ENCODE data around the gene CCR8. TPM values are rescaled to one million over a fixed set of nuclear protein-coding genes. Genes with fewer than 3 reads are reported as not detected.
"Not testable (repeated sequence)": the region's sequence is repeated elsewhere in the genome, so short reads cannot be mapped to it uniquely, and the experiment has no call there.

CCR8 gene
- total RNA-seq, 1 donor from 2014 or later = 12.2 TPM

- Mint-ChIP-seq H3K27me3 (ENCODE audit: low read depth) (no peaks in the 10 kb centered on the region), H3K36me3 (ENCODE audit: low read depth) (peaks cover 15% of the 10 kb centered on the region), H3K4me3 (ENCODE audit: low read depth) (no peak overlapping the region), H3K4me1 (ENCODE audit: low read depth) (peaks cover 43% of the 10 kb centered on the region), H3K27ac (peak overlapping the region; percentile 8), H3K9me3 (peaks cover 8% of the 10 kb centered on the region)
- no peak for DNase-seq (ENCODE audit: low spot score)
- intact Hi-C loops (cut with micrococcal nuclease) = loop anchor here (1.0 kb wide), 1 partner anchor 15 kb away; no protein-coding TSS in a partner anchor
Observed at GRCh38 chr3:39343076-39343717, 13.7 kb downstream of the CCR8 start.

DNA sequence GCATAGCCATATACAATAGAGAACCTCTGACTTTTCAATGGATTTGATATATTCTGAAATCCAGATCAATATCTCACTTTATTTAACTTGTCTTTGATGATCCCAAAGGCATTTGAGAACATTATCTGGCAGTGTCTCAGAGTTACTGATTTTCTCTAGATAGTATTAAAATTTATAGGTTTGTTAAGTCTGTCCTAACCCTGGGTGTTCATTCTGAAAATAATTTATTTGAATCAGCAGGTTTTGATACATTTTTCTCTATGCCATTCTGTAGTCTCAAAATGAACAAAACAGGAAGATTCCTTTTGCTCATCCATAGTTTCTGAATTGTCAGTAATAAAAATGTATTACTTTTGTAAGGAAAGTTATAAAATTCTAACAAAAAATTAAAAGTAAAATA is 14.3 kb downstream of the CCR8 start:
- Mint-ChIP-seq H3K4me1 (ENCODE audit: low read depth) (peaks cover 44% of the 10 kb centered on the region), H3K4me3 (ENCODE audit: low read depth) (no peak overlapping the region), H3K27ac (peak overlapping the region; percentile 8), H3K27me3 (ENCODE audit: low read depth) (no peaks in the 10 kb centered on the region), H3K36me3 (ENCODE audit: low read depth) (peaks cover 13% of the 10 kb centered on the region), H3K9me3 (peaks cover 8% of the 10 kb centered on the region)
- DNase-seq (ENCODE audit: low spot score) = no peak
- intact Hi-C loops (cut with micrococcal nuclease) = loop anchor here (1.0 kb wide), 1 partner anchor 15 kb away; no protein-coding TSS in a partner anchor

DNA sequence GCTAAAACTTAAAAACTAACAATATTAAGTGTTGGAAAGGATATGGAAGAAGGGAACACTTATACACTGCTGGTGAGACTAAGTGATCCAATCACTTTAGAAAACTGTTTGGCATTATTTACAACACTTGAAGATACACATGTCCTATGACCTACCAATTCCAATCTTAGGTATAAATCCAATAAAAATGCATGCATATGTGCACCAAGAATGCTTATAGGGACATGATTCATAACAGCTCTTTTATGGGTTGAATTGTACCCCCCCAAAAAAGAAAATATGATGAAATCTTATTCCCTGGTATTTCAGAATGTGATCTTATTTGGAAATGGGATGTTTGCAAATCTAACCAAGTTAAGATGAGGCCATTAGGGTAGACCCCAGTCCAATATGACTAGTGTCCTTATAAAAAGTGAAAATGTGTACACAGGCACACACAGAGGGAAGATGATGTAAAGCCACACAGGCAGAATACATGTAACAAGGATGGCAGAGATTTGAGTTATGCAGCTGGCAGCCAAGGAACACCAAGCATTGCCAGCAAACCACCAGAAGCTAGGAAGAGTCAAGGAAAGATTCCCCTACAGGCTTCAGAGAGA is 15.3 kb downstream of the CCR8 start:
- peaks cover 50% of the 10 kb centered on the region for H3K4me1 Mint-ChIP-seq (ENCODE audit: low read depth)
- DNase-seq (ENCODE audit: low spot score) = no peak

DNA sequence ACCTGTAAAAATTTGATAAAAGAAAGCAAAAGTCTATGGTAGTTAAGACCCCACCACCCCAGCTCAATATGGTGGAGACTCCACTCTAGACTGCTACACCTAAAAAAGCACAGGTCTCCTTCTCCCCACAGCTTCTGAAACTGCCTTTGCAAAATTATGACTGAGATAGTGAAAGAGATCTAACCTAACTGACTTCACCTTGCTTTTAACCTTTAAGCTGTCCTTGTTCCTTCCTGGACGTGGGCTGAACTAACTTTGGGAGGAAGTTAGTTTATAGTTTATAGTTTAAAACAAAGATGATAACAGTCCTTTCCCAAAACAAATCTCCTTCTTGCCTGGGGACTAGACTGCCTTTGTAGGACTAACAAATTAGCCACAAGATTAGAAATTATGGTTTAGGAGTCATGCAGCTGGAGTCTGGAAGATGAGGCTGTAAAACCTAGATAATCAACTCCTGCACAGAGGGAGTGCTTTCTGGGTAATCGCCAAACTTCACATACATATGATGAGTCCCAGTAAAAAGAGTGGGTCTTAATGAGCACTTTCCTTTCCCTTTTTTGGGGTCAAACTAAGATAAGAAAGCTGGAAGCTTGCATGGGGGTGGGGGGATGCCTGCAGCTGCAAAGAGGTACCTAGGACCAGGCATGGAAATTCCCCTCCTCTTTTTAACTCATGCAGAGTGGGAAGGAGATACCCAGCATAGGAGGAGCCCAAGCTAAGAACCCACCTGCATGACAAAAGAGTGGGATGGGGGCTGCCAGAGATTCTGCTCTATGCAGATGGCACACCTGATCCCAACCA is 17.5 kb downstream of the CCR8 start:
- peaks cover 4% of the 10 kb centered on the region for H3K9me3 Mint-ChIP-seq
- DNase-seq (ENCODE audit: low spot score) = no peak
- intact Hi-C loops (cut with micrococcal nuclease) = loop anchor here (1.0 kb wide), 1 partner anchor 14 kb away; no protein-coding TSS in a partner anchor
- H3K27ac Mint-ChIP-seq = peak overlapping the region; percentile 47
- no peaks in the 10 kb centered on the region for H3K27me3 Mint-ChIP-seq (ENCODE audit: low read depth)
- H3K4me3 Mint-ChIP-seq (ENCODE audit: low read depth) = peak overlapping the region; percentile 26
- H3K36me3 Mint-ChIP-seq (ENCODE audit: low read depth) = peaks cover 4% of the 10 kb centered on the region
- peaks cover 65% of the 10 kb centered on the region for H3K4me1 Mint-ChIP-seq (ENCODE audit: low read depth)

More for the DNA sequence above, 15.3 kb downstream of the CCR8 start:
- Mint-ChIP-seq H3K27me3 (ENCODE audit: low read depth) (no peaks in the 10 kb centered on the region), H3K36me3 (ENCODE audit: low read depth) (peaks cover 7% of the 10 kb centered on the region), H3K27ac (no peak overlapping the region), H3K9me3 (peaks cover 8% of the 10 kb centered on the region), H3K4me3 (ENCODE audit: low read depth) (no peak overlapping the region)
- intact Hi-C loops (cut with micrococcal nuclease) = no loop called here

DNA sequence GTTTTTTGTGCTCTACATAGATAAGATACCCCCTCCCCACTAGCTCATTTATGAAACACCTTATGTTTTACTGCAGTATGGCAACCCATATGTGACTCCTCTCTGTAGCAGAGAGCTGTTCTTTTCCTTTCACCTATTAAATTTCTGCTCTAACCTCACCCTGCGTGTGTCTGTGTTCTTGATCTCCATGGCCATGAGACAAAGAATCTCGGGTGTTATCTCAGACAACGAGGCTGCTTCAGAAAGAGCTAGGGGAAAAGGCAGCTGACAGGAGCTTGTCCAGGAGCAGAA is 18.0 kb downstream of the CCR8 start:
- H3K27ac Mint-ChIP-seq = peak overlapping the region; percentile 47
- intact Hi-C loops (cut with micrococcal nuclease) = no loop called here

GRCh38 chr3:39349080-39349479 is 19.6 kb downstream of the CCR8 start:
- Mint-ChIP-seq H3K9me3 (peaks cover 12% of the 10 kb centered on the region), H3K4me1 (ENCODE audit: low read depth) (peaks cover 62% of the 10 kb centered on the region), H3K36me3 (ENCODE audit: low read depth) (peaks cover 12% of the 10 kb centered on the region), H3K27me3 (ENCODE audit: low read depth) (no peaks in the 10 kb centered on the region), H3K27ac (no peak overlapping the region), H3K4me3 (ENCODE audit: low read depth) (no peak overlapping the region)
- intact Hi-C loops (cut with micrococcal nuclease) = no loop called here
- no peak for DNase-seq (ENCODE audit: low spot score)

More for the DNA sequence above, 18.0 kb downstream of the CCR8 start:
- DNase-seq (ENCODE audit: low spot score) = no peak
- Mint-ChIP-seq H3K9me3 (peaks cover 7% of the 10 kb centered on the region), H3K4me1 (ENCODE audit: low read depth) (peaks cover 67% of the 10 kb centered on the region), H3K36me3 (ENCODE audit: low read depth) (peaks cover 4% of the 10 kb centered on the region), H3K27me3 (ENCODE audit: low read depth) (no peaks in the 10 kb centered on the region), H3K4me3 (ENCODE audit: low read depth) (no peak overlapping the region)

DNA sequence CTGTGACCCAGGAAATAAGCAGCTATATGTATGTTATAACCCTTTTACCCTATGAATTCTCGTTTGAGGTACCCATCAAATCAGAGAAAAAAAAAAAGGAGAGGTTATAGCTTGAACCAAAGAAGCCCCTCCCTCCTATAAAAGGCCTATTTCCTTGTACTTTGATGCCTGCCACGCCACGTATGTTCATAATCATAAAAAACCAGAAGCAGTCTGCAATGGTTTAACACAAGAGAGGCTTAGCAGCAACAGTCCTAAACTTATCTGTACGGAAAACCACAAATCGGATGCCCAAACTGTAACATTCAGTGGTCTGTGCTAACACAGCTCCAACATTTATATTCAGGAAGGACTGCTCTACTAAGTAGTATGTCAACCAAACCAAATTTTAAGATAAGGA is 21.2 kb downstream of the CCR8 start:
- H3K9me3 Mint-ChIP-seq = peaks cover 9% of the 10 kb centered on the region
- H3K4me3 Mint-ChIP-seq (ENCODE audit: low read depth) = no peak overlapping the region
- intact Hi-C loops (cut with micrococcal nuclease) = no loop called here
- no peaks in the 10 kb centered on the region for H3K27me3 Mint-ChIP-seq (ENCODE audit: low read depth)
- H3K4me1 Mint-ChIP-seq (ENCODE audit: low read depth) = peaks cover 62% of the 10 kb centered on the region
- peaks cover 14% of the 10 kb centered on the region for H3K36me3 Mint-ChIP-seq (ENCODE audit: low read depth)
- DNase-seq (ENCODE audit: low spot score) = no peak
- H3K27ac Mint-ChIP-seq = peak overlapping the region; percentile 53

DNA sequence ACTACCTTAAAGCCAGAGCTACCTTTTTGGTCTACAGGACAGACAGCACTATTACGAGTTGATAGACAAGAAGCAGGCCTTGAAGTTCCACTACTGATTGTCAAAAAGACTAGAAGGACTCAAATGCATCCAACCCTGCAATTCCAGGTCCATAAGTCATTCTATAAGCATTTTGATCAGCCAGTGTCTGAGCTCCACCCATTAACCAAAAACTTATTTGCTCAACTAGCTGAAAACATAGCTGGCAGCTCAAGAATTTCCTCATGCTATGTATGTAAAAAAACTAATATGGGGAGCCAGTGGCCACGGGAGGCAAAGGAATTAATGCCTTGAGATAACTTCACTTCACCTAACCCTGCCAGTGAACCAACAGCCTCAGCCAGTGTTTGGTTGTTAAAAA is 21.6 kb downstream of the CCR8 start:
- intact Hi-C loops (cut with micrococcal nuclease); DNase-seq (ENCODE audit: low spot score); H3K9me3 Mint-ChIP-seq; H3K4me3 Mint-ChIP-seq (ENCODE audit: low read depth); H3K27me3 Mint-ChIP-seq (ENCODE audit: low read depth): not testable (repeated sequence)
- peak overlapping the region; percentile 53 for H3K27ac Mint-ChIP-seq
- H3K36me3 Mint-ChIP-seq (ENCODE audit: low read depth) = peaks cover 14% of the 10 kb centered on the region
- peaks cover 64% of the 10 kb centered on the region for H3K4me1 Mint-ChIP-seq (ENCODE audit: low read depth)

GRCh38 chr3:39353168-39353927 is 23.8 kb downstream of the CCR8 start:
- Mint-ChIP-seq H3K4me1 (ENCODE audit: low read depth) (peaks cover 59% of the 10 kb centered on the region), H3K36me3 (ENCODE audit: low read depth) (peaks cover 14% of the 10 kb centered on the region)
- H3K9me3 Mint-ChIP-seq; intact Hi-C loops (cut with micrococcal nuclease); H3K27me3 Mint-ChIP-seq (ENCODE audit: low read depth); H3K4me3 Mint-ChIP-seq (ENCODE audit: low read depth); H3K27ac Mint-ChIP-seq; DNase-seq (ENCODE audit: low spot score): not testable (repeated sequence)

- H3K36me3 Mint-ChIP-seq (ENCODE audit: low read depth) = peaks cover 19% of the 10 kb centered on the region
- intact Hi-C loops (cut with micrococcal nuclease) = loop anchor here (1.0 kb wide), 1 partner anchor 33 kb away; no protein-coding TSS in a partner anchor
- peaks cover 70% of the 10 kb centered on the region for H3K4me1 Mint-ChIP-seq (ENCODE audit: low read depth)
- H3K4me3 Mint-ChIP-seq (ENCODE audit: low read depth) = no peak overlapping the region
- peak overlapping the region; percentile 69 for H3K27ac Mint-ChIP-seq
- H3K27me3 Mint-ChIP-seq (ENCODE audit: low read depth) = no peaks in the 10 kb centered on the region
- peaks cover 8% of the 10 kb centered on the region for H3K9me3 Mint-ChIP-seq
- DNase-seq (ENCODE audit: low spot score) = no peak
Observed at GRCh38 chr3:39358333-39358732, 28.8 kb downstream of the CCR8 start.

GRCh38 chr3:39361252-39361927 is 31.9 kb downstream of the CCR8 start:
- peak overlapping the region; percentile 77 for H3K4me3 Mint-ChIP-seq (ENCODE audit: low read depth)
- peaks cover 23% of the 10 kb centered on the region for H3K36me3 Mint-ChIP-seq (ENCODE audit: low read depth)
- peaks cover 73% of the 10 kb centered on the region for H3K4me1 Mint-ChIP-seq (ENCODE audit: low read depth)
- DNase-seq (ENCODE audit: low spot score) = peak; percentile 75
- no peaks in the 10 kb centered on the region for H3K27me3 Mint-ChIP-seq (ENCODE audit: low read depth)
- intact Hi-C loops (cut with micrococcal nuclease) = loop anchor here (1.0 kb wide), 4 partner anchors 15 to 93 kb away; partner anchors contain the start of gene SLC25A38
- H3K9me3 Mint-ChIP-seq = peaks cover 5% of the 10 kb centered on the region
- peak overlapping the region; percentile 88 for H3K27ac Mint-ChIP-seq

- peak overlapping the region; percentile 88 for H3K27ac Mint-ChIP-seq
- no peak overlapping the region for H3K4me3 Mint-ChIP-seq (ENCODE audit: low read depth)
- no peaks in the 10 kb centered on the region for H3K27me3 Mint-ChIP-seq (ENCODE audit: low read depth)
- intact Hi-C loops (cut with micrococcal nuclease) = no loop called here
- H3K4me1 Mint-ChIP-seq (ENCODE audit: low read depth) = peaks cover 70% of the 10 kb centered on the region
- peaks cover 23% of the 10 kb centered on the region for H3K36me3 Mint-ChIP-seq (ENCODE audit: low read depth)
- peaks cover 5% of the 10 kb centered on the region for H3K9me3 Mint-ChIP-seq
- no peak for DNase-seq (ENCODE audit: low spot score)
Observed at GRCh38 chr3:39362192-39362591, 32.7 kb downstream of the CCR8 start.

Measured in activated T-helper 2 cell treated with anti-CD3 and anti-CD28 coated beads, Interferon-gamma antibody, Interleukin-2, Interleukin-4, amounts not matched to agents 10 μg/mL and 5 μg/mL and 100 μg/mL, durations not matched to agents 14 hours and 24 hours and 36 hours (primary cell).